DOHH2 (cell line): ENCODE data around the gene GLS.

Source experiments
- CTCF ChIP-seq: fragments of 200-600 bp; sonication (generic); IDR thresholded peaks from one replicate; pipeline ENCODE4 v1.5.1; 2014; ENCODE audit warnings: antibody characterized with exemption, mild to moderate bottlenecking, low read depth, low read length; ENCODE audit not compliant: poor library complexity, severe bottlenecking
- EZH2phosphoT487 ChIP-seq: fragments of 200-600 bp; sonication (generic); IDR thresholded peaks from 2 replicates; pipeline ENCODE4 v1.6.1; 2017; ENCODE audit warnings: borderline replicate concordance, mild to moderate bottlenecking, antibody characterized with exemption, low read length, moderate library complexity, mixed read lengths

GRCh38 chr2:190986221-190986953, 105.8 kb downstream of the GLS start:
- TF ChIP-seq CTCF (no peak), EZH2phosphoT487 (no peak)
